ENCODE measurements around the gene PTGES3. TPM values are rescaled to one million over a fixed set of nuclear protein-coding genes. Genes with fewer than 3 reads are reported as not detected.
A peak's percentile ranks its signal among the peaks of the same experiment; 100 is the strongest.

The PTGES3 gene
- total and polyA plus RNA-seq, 10 of the 15 experiments (the other 5 are each of a cell fraction or from before 2014, with no cell fraction given): 117 to 520 (median 175) TPM

GRCh38 chr12:56661560-56661959 is 26.5 kb downstream of the PTGES3 start:
- Histone ChIP-seq H3K27ac (ENCODE audit: control insufficient read depth, insufficient read depth) (no peak overlapping the region), H3K79me2 (ENCODE audit: control insufficient read depth, insufficient read depth, low read length) (no peaks in the 10 kb centered on the region; the same call in 1 of the 2 replicates), H3K4me2 (ENCODE audit: control insufficient read depth, insufficient read depth) (no peak overlapping the region), H3K4me1 (ENCODE audit: control insufficient read depth, insufficient read depth, low read length) (peaks cover 15% of the 10 kb centered on the region), H3K9ac (ENCODE audit: control insufficient read depth, insufficient read depth, low read length) (no peak overlapping the region), H3K27me3 (replicated peaks in 1 of 2; ENCODE audit: control insufficient read depth in 2 of 2, insufficient read depth in 2 of 2, low read length in 1 of 2) (no peaks in the 10 kb centered on the region), H2AFZ (ENCODE audit: control insufficient read depth, low read depth, low read length) (no peak overlapping the region), H3K9me3 (replicated peaks; ENCODE audit: control insufficient read depth, insufficient read depth, low read length) (no peaks in the 10 kb centered on the region), H3K4me3 (no peak overlapping the region), H3K36me3 (ENCODE audit: control insufficient read depth in 2 of 2, insufficient read depth in 2 of 2, low read length in 1 of 2) (peaks cover 4 to 19% of the 10 kb centered on the region in 2 experiments), H4K20me1 (ENCODE audit: control insufficient read depth, insufficient read depth) (no peaks in the 10 kb centered on the region)
- FAIRE-seq (no peak), DNase-seq (ENCODE audit: low read depth, low spot score) (no peak), ATAC-seq (peak; percentile 63)
- POLR2A ChIA-PET: interaction anchor here (0.6 to 2.0 kb wide), 10 partner anchors 14 to 305 kb away, joined by 3 to 7 read pairs (median 5); no protein-coding TSS in a partner anchor
- in situ Hi-C loops (cut with MboI): no loop called here
- RAD21 ChIA-PET (ENCODE audit: unreplicated experiment): interaction anchor here (0.9 to 1.1 kb wide), 3 partner anchors 22 to 33 kb away, joined by 3 to 4 read pairs (median 4); no protein-coding TSS in a partner anchor
- 45% methylated on average over 7 of the region's 7 CpGs for WGBS (ENCODE audit: insufficient coverage, insufficient replicate concordance, low lambda C conversion rate, missing lambda C conversion rate)
- SMC1A ChIA-PET (ENCODE audit: uncharacterized antibody, unreplicated experiment): interaction anchor here (0.6 to 3.9 kb wide), 7 partner anchors 8 to 323 kb away, joined by 3 to 20 read pairs (median 3); partner anchors contain the start of gene IL23A
- TF ChIP-seq NR2C2 (IDR thresholded peaks at IDR 0.05; ENCODE audit: borderline replicate concordance, control insufficient read depth, insufficient read length, low read depth) (no peak), BCL3 (IDR thresholded peaks at IDR 0.05; ENCODE audit: borderline replicate concordance, insufficient read depth, low read depth, low read length, poor library complexity, severe bottlenecking) (peak; percentile 24)
- no TSS peak for BruUV-seq (replicated peaks)
- intact Hi-C loops (cut with micrococcal nuclease; ENCODE audit: unreplicated experiment): no loop called here
- CTCF ChIA-PET: interaction anchor here (0.6 to 1.7 kb wide), 2 partner anchors 18 to 25 kb away, joined by 3 to 7 read pairs; no protein-coding TSS in a partner anchor

- Histone ChIP-seq H4K20me1 (ENCODE audit: control insufficient read depth, insufficient read depth) (no peaks in the 10 kb centered on the region), H3K79me2 (ENCODE audit: control insufficient read depth, insufficient read depth, low read length) (no peaks in the 10 kb centered on the region; the same call in 1 of the 2 replicates), H3K36me3 (ENCODE audit: control insufficient read depth in 2 of 2, insufficient read depth in 2 of 2, low read length in 1 of 2) (peaks cover 0 to 6% of the 10 kb centered on the region in 2 experiments), H3K9me3 (replicated peaks; ENCODE audit: control insufficient read depth, insufficient read depth, low read length) (no peaks in the 10 kb centered on the region; the same call in 2 of the 3 replicates), H2AFZ (ENCODE audit: control insufficient read depth, low read depth, low read length) (no peak overlapping the region), H3K27me3 (replicated peaks in 1 of 2; ENCODE audit: control insufficient read depth in 2 of 2, insufficient read depth in 2 of 2, low read length in 1 of 2) (no peaks in the 10 kb centered on the region), H3K4me3 (no peak overlapping the region), H3K9ac (ENCODE audit: control insufficient read depth, insufficient read depth, low read length) (no peak overlapping the region), H3K27ac (ENCODE audit: control insufficient read depth, insufficient read depth) (peak overlapping the region; percentile 46), H3K4me1 (ENCODE audit: control insufficient read depth, insufficient read depth, low read length) (peaks cover 15% of the 10 kb centered on the region), H3K4me2 (ENCODE audit: control insufficient read depth, insufficient read depth) (no peak overlapping the region)
- FAIRE-seq: no peak
- peak; percentile 81 for ATAC-seq
- BruUV-seq (replicated peaks): no TSS peak
- no peak for DNase-seq (ENCODE audit: low read depth, low spot score)
- ChIA-PET POLR2A (interaction anchor here (0.6 to 3.1 kb wide), 13 partner anchors 10 to 222 kb away, joined by 3 to 51 read pairs (median 8); partner anchors contain the start of genes ATP5F1B, NACA and PTGES3), RAD21 (ENCODE audit: unreplicated experiment) (interaction anchor here (0.6 to 3.5 kb wide), 12 partner anchors 9 to 685 kb away, joined by 3 to 44 read pairs (median 4); partner anchors contain the start of genes ATP5F1B, NACA and PTGES3), SMC1A (ENCODE audit: uncharacterized antibody, unreplicated experiment) (interaction anchor here (1.0 to 4.2 kb wide), 9 partner anchors 10 to 301 kb away, joined by 3 to 22 read pairs (median 10); partner anchors contain the start of gene ATP5F1B), CTCF (interaction anchor here (0.6 to 2.1 kb wide), 10 partner anchors 8 to 478 kb away, joined by 3 to 15 read pairs (median 3); no protein-coding TSS in a partner anchor)
- 0% methylated on average over 1 of the region's 1 CpG for WGBS (ENCODE audit: insufficient coverage, insufficient replicate concordance, low lambda C conversion rate, missing lambda C conversion rate)
- in situ Hi-C loops (cut with MboI) (no loop called here), intact Hi-C loops (cut with micrococcal nuclease; ENCODE audit: unreplicated experiment) (no loop called here)
- no peak for TF ChIP-seq SMAD1 (IDR thresholded peaks at IDR 0.05; ENCODE audit: low read depth, partially characterized antibody)
- peak; percentile 43; the same call in 1 of the 2 replicates for TF ChIP-seq NBN (IDR thresholded peaks at IDR 0.05)
- peak; percentile 81 for TF ChIP-seq DPF2 (IDR thresholded peaks at IDR 0.05)
- peak; percentile 28; the same call in 1 of the 2 replicates for TF ChIP-seq RELB (IDR thresholded peaks at IDR 0.05; ENCODE audit: low read depth)
- no peak for TF ChIP-seq NR2C2 (IDR thresholded peaks at IDR 0.05; ENCODE audit: borderline replicate concordance, control insufficient read depth, insufficient read length, low read depth)
- no peak for TF ChIP-seq RAD51 (IDR thresholded peaks at IDR 0.05)
- no peak for TF ChIP-seq USF2 (IDR thresholded peaks at IDR 0.05; ENCODE audit: borderline replicate concordance, low read depth, low read length)
- peak; percentile 65; the same call in 1 of the 2 replicates for TF ChIP-seq PKNOX1 (IDR thresholded peaks at IDR 0.05)
- no peak for TF ChIP-seq TCF7 (IDR thresholded peaks at IDR 0.05; ENCODE audit: borderline replicate concordance)
Measured at GRCh38 chr12:56658921-56659320, 29.2 kb downstream of the PTGES3 start.
